ENCODE measurements around the gene TSPAN7. TPM values are rescaled to one million over a fixed set of nuclear protein-coding genes. Genes with fewer than 3 reads are reported as not detected.

The TSPAN7 gene
- total RNA-seq (10 to 100 TPM; 35.2 to 71.1 TPM), polyA plus RNA-seq (10 to 100 TPM in 1 of 2 donors, 1 to 10 TPM in 1; 6.2 to 12.1 TPM)
- long read RNA-seq, donor 1, transcript TSPAN7-202 (8 exons, 1,909 nt) = major isoform, 87 of 101 reads
- long read RNA-seq, donor 1, partial matches to known transcripts = 10 of 101 reads
- long read RNA-seq, donor 1, other reads (novel, unspliced or antisense) = 0 of 101 reads
- long read RNA-seq, donor 2, transcript TSPAN7-203 (7 exons, 1,683 nt) = minor isoform, 6 of 31 reads
- long read RNA-seq, donor 2, transcript TSPAN7-202 (8 exons, 1,909 nt) = major isoform, 21 of 31 reads
- long read RNA-seq, donor 2, partial matches to known transcripts = 1 of 31 reads
- long read RNA-seq, donor 2, other reads (novel, unspliced or antisense) = 3 of 31 reads

- peak within 1 kb of the TSS; percentile 35 to 61 for H3K4me3 ChIP-seq (ENCODE audit: low read length in 2 of 2)
- no peaks in the 10 kb centered on the region for H3K36me3 ChIP-seq (ENCODE audit: control insufficient read depth in 1 of 2, insufficient read depth in 2 of 2, low read length in 1 of 2)
- H3K27me3 ChIP-seq (ENCODE audit: control insufficient read depth in 1 of 2, insufficient read depth in 2 of 2, low read length in 1 of 2) = no peaks in the 10 kb centered on the region
- no peak within 1 kb of the TSS for H3K27ac ChIP-seq (ENCODE audit: low read depth in 1 of 2, low read length in 2 of 2)
- DNase-seq (peak; percentile 83 to 92), ATAC-seq (ENCODE audit: low FRiP score) (peak; percentile 88)
- H3K9me3 ChIP-seq (ENCODE audit: control insufficient read depth, low read length) = no peaks in the 10 kb centered on the region
- 1 to 26% methylated on average over 59 to 78 of the region's 78 CpGs for WGBS, 2 donors
- no peaks in the 10 kb centered on the region for H3K4me1 ChIP-seq (ENCODE audit: control insufficient read depth in 1 of 2, insufficient read depth in 2 of 2, low read length in 2 of 2)
- intact Hi-C loops (cut with DNase I) = no loop called here
Observed at GRCh38 chrX:38561126-38561868, at the start of gene TSPAN7. TSPAN7 (plus strand) TSS chrX:38561542; CDS start chrX:38561547, 5 bp downstream.

GRCh38 chrX:38513112-38513742 lies 48.1 kb upstream of the TSPAN7 start:
- intact Hi-C loops (cut with DNase I) = no loop called here
- ATAC-seq (ENCODE audit: low FRiP score) = no peak
- H3K4me3 ChIP-seq (ENCODE audit: low read length in 2 of 2) = no peak overlapping the region

GRCh38 chrX:38514016-38514854 lies 47.1 kb upstream of the TSPAN7 start:
- no peak for DNase-seq
- Histone ChIP-seq H3K4me3 (ENCODE audit: low read length in 2 of 2) (no peak overlapping the region), H3K4me1 (ENCODE audit: control insufficient read depth in 1 of 2, insufficient read depth in 2 of 2, low read length in 2 of 2) (no peaks in the 10 kb centered on the region), H3K27ac (ENCODE audit: low read depth in 1 of 2, low read length in 2 of 2) (no peak overlapping the region), H3K36me3 (ENCODE audit: control insufficient read depth in 1 of 2, insufficient read depth in 2 of 2, low read length in 1 of 2) (no peaks in the 10 kb centered on the region), H3K9me3 (ENCODE audit: control insufficient read depth, low read length) (no peaks in the 10 kb centered on the region), H3K27me3 (ENCODE audit: control insufficient read depth in 1 of 2, insufficient read depth in 2 of 2, low read length in 1 of 2) (no peaks in the 10 kb centered on the region)
- ATAC-seq (ENCODE audit: low FRiP score) = no peak
- intact Hi-C loops (cut with DNase I) = no loop called here

More at GRCh38 chrX:38513112-38513742, 48.1 kb upstream of the TSPAN7 start:
- Histone ChIP-seq H3K9me3 (ENCODE audit: control insufficient read depth, low read length) (no peaks in the 10 kb centered on the region), H3K27me3 (ENCODE audit: control insufficient read depth in 1 of 2, insufficient read depth in 2 of 2, low read length in 1 of 2) (no peaks in the 10 kb centered on the region), H3K27ac (ENCODE audit: low read depth in 1 of 2, low read length in 2 of 2) (no peak overlapping the region), H3K4me1 (ENCODE audit: control insufficient read depth in 1 of 2, insufficient read depth in 2 of 2, low read length in 2 of 2) (no peaks in the 10 kb centered on the region), H3K36me3 (ENCODE audit: control insufficient read depth in 1 of 2, insufficient read depth in 2 of 2, low read length in 1 of 2) (no peaks in the 10 kb centered on the region)
- 70 to 88% methylated on average over 5 of the region's 5 CpGs for WGBS, 2 donors
- no peak for DNase-seq

- Histone ChIP-seq H3K27me3 (ENCODE audit: control insufficient read depth in 1 of 2, insufficient read depth in 2 of 2, low read length in 1 of 2) (no peaks in the 10 kb centered on the region), H3K36me3 (ENCODE audit: control insufficient read depth in 1 of 2, insufficient read depth in 2 of 2, low read length in 1 of 2) (no peaks in the 10 kb centered on the region), H3K27ac (ENCODE audit: low read depth in 1 of 2, low read length in 2 of 2) (no peak overlapping the region), H3K4me3 (ENCODE audit: low read length in 2 of 2) (no peak overlapping the region), H3K9me3 (ENCODE audit: control insufficient read depth, low read length) (no peaks in the 10 kb centered on the region), H3K4me1 (ENCODE audit: control insufficient read depth in 1 of 2, insufficient read depth in 2 of 2, low read length in 2 of 2) (no peaks in the 10 kb centered on the region)
- ATAC-seq (ENCODE audit: low FRiP score) (no peak), DNase-seq (no peak)
- intact Hi-C loops (cut with DNase I) = no loop called here
- WGBS, 2 donors = 91 to 92% methylated on average over 1 of the region's 1 CpG
Observed at GRCh38 chrX:38515291-38515690, 46.1 kb upstream of the TSPAN7 start.

DNA sequence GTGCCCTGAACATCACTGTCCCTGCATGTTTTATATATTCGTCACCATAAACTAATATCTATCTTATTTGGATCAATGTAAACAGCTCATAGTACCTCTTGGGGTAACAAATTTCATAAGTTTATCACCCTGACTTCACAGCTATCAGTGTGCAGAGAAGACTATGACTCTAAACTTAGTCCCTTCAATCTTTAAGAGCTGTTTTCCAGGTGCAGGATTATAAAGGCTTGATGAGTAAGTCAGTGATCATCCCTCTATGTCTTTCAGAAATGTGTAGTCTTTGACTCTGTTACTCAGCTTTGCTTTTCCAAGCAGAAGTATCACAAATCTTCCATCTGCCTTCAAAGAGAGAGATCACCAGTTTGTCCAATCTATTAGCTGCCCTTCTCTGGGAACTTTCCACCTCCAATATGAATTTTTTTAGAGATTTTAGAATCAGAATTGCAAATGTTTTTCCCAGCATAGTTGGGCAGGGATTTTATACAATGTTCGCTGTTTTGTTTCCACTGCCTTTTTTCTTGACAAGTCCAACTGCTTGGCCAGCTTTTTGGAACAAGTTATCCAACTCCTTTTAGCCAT lies 45.1 kb upstream of the TSPAN7 start:
- ATAC-seq (ENCODE audit: low FRiP score) = no peak
- 45 to 49% methylated on average over 2 of the region's 2 CpGs for WGBS, 2 donors

GRCh38 chrX:38519651-38520050 lies 41.7 kb upstream of the TSPAN7 start:
- H3K4me3 ChIP-seq (ENCODE audit: low read length in 2 of 2) = no peak overlapping the region
- ATAC-seq (ENCODE audit: low FRiP score) (no peak), DNase-seq (no peak)
- 82 to 94% methylated on average over 6 of the region's 6 CpGs for WGBS, 2 donors
- H3K27ac ChIP-seq (ENCODE audit: low read depth in 1 of 2, low read length in 2 of 2) = no peak overlapping the region
- intact Hi-C loops (cut with DNase I) = no loop called here
- H3K4me1 ChIP-seq (ENCODE audit: control insufficient read depth in 1 of 2, insufficient read depth in 2 of 2, low read length in 2 of 2) = no peaks in the 10 kb centered on the region
- H3K36me3 ChIP-seq (ENCODE audit: control insufficient read depth in 1 of 2, insufficient read depth in 2 of 2, low read length in 1 of 2) = no peaks in the 10 kb centered on the region
- no peaks in the 10 kb centered on the region for H3K27me3 ChIP-seq (ENCODE audit: control insufficient read depth in 1 of 2, insufficient read depth in 2 of 2, low read length in 1 of 2)
- H3K9me3 ChIP-seq (ENCODE audit: control insufficient read depth, low read length) = no peaks in the 10 kb centered on the region

More for the DNA sequence above, 45.1 kb upstream of the TSPAN7 start:
- no peaks in the 10 kb centered on the region for H3K36me3 ChIP-seq (ENCODE audit: control insufficient read depth in 1 of 2, insufficient read depth in 2 of 2, low read length in 1 of 2)
- no peaks in the 10 kb centered on the region for H3K4me1 ChIP-seq (ENCODE audit: control insufficient read depth in 1 of 2, insufficient read depth in 2 of 2, low read length in 2 of 2)
- H3K4me3 ChIP-seq (ENCODE audit: low read length in 2 of 2) = no peak overlapping the region
- no peaks in the 10 kb centered on the region for H3K9me3 ChIP-seq (ENCODE audit: control insufficient read depth, low read length)
- no peak for DNase-seq
- no peaks in the 10 kb centered on the region for H3K27me3 ChIP-seq (ENCODE audit: control insufficient read depth in 1 of 2, insufficient read depth in 2 of 2, low read length in 1 of 2)
- intact Hi-C loops (cut with DNase I) = no loop called here
- no peak overlapping the region for H3K27ac ChIP-seq (ENCODE audit: low read depth in 1 of 2, low read length in 2 of 2)

DNA sequence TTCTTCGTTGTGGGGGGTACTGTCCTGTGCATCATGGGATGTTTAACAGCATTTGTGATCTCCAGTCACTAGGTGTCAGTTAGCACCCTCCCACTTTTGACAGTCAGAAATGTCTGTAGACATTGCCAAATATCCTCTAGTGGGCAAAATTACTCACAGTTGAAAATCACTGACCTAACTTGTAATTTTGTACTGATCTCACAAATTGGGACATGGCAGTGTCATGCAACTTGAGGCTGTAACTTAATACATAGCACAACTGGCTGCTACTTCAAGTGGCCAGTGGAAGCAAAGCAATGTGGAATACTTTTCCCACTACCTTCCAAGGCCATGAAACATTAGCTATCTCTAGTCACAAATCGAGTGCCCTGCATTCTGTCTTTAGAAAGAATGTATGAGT lies 23.2 kb upstream of the TSPAN7 start:
- H3K27me3 ChIP-seq (ENCODE audit: control insufficient read depth in 1 of 2, insufficient read depth in 2 of 2, low read length in 1 of 2) = no peaks in the 10 kb centered on the region
- no peaks in the 10 kb centered on the region for H3K4me1 ChIP-seq (ENCODE audit: control insufficient read depth in 1 of 2, insufficient read depth in 2 of 2, low read length in 2 of 2)
- intact Hi-C loops (cut with DNase I) = no loop called here
- no peak overlapping the region for H3K27ac ChIP-seq (ENCODE audit: low read depth in 1 of 2, low read length in 2 of 2)
- WGBS, 2 donors = 36 to 59% methylated on average over 2 of the region's 2 CpGs
- H3K36me3 ChIP-seq (ENCODE audit: control insufficient read depth in 1 of 2, insufficient read depth in 2 of 2, low read length in 1 of 2) = no peaks in the 10 kb centered on the region
- DNase-seq = no peak
- H3K9me3 ChIP-seq (ENCODE audit: control insufficient read depth, low read length) = no peaks in the 10 kb centered on the region
- ATAC-seq (ENCODE audit: low FRiP score) = no peak
- no peak overlapping the region for H3K4me3 ChIP-seq (ENCODE audit: low read length in 2 of 2)

- ATAC-seq (ENCODE audit: low FRiP score) (no peak), DNase-seq (no peak)
- no peaks in the 10 kb centered on the region for H3K36me3 ChIP-seq (ENCODE audit: control insufficient read depth in 1 of 2, insufficient read depth in 2 of 2, low read length in 1 of 2)
- no peak overlapping the region for H3K4me3 ChIP-seq (ENCODE audit: low read length in 2 of 2)
- no peak overlapping the region for H3K27ac ChIP-seq (ENCODE audit: low read depth in 1 of 2, low read length in 2 of 2)
- intact Hi-C loops (cut with DNase I) = no loop called here
- no peaks in the 10 kb centered on the region for H3K4me1 ChIP-seq (ENCODE audit: control insufficient read depth in 1 of 2, insufficient read depth in 2 of 2, low read length in 2 of 2)
- WGBS, 2 donors = 74 to 88% methylated on average over 1 of the region's 1 CpG
- no peaks in the 10 kb centered on the region for H3K9me3 ChIP-seq (ENCODE audit: control insufficient read depth, low read length)
- H3K27me3 ChIP-seq (ENCODE audit: control insufficient read depth in 1 of 2, insufficient read depth in 2 of 2, low read length in 1 of 2) = no peaks in the 10 kb centered on the region
Observed at GRCh38 chrX:38539748-38540147, 21.6 kb upstream of the TSPAN7 start.

Measured in aorta (tissue), 5 donors.